Fibroblast of villous mesenchyme (primary cell): Measurements from ENCODE around the gene DAB2IP. TPM values are rescaled to one million over a fixed set of nuclear protein-coding genes. Genes with fewer than 3 reads are reported as not detected.

ENCODE experiments used
- DNase-seq: peaks from one replicate; pipeline ENCODE4 v3.0.0-alpha.2; 2010; ENCODE audit warnings: low read depth
- H3K4me3 ChIP-seq: 2 replicates; pipeline ENCODE4 v1.5.1; 2011; ENCODE audit warnings: low read depth, mild to moderate bottlenecking, low read length
- total RNA-seq: library from RNA; depleted of rRNA; stranded (reverse); fragments of >200 nt; gene quantifications from 2 replicates; pipeline ENCODE4 v1.2.3, GENCODE V29; 2012
- TF ChIP-seq, protein P1 (sequence below): IDR thresholded peaks from 2 replicates; pipeline ENCODE4 v1.5.1; 2012; ENCODE audit warnings: low read depth, mild to moderate bottlenecking, low read length; ENCODE audit not compliant: insufficient read depth

DAB2IP gene
- total RNA-seq, 1 donor = 47.9 TPM

DNA sequence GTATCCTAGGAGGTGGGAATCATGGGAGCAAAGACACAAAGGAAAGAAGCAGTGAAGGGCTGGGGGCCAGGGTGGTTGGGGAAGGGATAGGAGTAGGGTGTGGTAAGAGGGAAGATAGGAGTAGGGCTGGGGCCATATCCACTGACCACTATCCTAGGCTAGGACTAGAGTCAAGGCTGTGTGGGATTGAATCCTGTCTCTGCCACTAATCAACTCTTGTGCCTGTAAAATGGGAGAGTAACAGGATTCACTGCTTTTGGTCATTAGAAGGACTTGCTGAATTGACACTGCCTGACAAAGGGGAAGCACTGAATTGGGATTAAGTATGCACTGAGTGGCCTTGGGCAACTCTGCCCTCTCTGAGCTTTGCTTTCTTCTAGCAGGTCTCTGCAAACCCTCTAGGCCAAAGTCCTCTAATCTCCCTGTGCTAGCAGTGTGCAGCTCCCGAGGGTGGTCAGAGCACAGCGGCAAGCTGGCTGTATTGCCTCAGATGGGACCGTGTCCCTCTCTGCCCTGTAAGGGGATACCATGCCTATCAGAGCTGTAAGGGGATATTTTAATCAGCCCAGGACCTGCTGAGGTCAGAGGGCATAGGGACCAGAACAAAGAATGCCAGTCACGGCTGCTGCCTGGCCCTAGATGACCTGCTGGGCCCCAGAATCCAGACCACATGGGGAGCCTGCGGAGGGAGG lies 12.4 kb upstream of the DAB2IP start:
- TF ChIP-seq, protein P1, sequence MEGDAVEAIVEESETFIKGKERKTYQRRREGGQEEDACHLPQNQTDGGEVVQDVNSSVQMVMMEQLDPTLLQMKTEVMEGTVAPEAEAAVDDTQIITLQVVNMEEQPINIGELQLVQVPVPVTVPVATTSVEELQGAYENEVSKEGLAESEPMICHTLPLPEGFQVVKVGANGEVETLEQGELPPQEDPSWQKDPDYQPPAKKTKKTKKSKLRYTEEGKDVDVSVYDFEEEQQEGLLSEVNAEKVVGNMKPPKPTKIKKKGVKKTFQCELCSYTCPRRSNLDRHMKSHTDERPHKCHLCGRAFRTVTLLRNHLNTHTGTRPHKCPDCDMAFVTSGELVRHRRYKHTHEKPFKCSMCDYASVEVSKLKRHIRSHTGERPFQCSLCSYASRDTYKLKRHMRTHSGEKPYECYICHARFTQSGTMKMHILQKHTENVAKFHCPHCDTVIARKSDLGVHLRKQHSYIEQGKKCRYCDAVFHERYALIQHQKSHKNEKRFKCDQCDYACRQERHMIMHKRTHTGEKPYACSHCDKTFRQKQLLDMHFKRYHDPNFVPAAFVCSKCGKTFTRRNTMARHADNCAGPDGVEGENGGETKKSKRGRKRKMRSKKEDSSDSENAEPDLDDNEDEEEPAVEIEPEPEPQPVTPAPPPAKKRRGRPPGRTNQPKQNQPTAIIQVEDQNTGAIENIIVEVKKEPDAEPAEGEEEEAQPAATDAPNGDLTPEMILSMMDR = no peak
- no peak for DNase-seq
- no peak overlapping the region for H3K4me3 ChIP-seq

DNA sequence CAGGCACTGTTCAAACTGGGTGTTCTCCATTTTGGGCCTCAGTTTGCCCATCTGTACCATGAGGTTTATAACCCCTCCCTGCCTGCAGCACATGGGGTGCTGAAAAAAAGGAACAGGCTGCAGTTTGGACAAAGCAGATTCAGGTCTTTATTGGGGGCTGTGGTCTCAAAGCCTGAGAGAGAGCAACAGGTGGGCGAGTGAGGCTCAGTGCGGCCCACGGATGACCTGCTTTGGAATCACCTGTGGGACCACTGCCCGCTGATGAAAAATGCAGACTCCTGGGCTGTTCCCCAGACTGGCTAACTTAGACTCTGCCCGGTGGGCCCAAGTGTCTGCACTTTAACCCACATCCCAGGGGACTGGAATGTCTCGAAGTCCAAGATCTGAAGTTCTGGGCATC lies 11.8 kb upstream of the DAB2IP start:
- DNase-seq = no peak
- no peak overlapping the region for H3K4me3 ChIP-seq
- TF ChIP-seq, protein P1 = no peak

DNA sequence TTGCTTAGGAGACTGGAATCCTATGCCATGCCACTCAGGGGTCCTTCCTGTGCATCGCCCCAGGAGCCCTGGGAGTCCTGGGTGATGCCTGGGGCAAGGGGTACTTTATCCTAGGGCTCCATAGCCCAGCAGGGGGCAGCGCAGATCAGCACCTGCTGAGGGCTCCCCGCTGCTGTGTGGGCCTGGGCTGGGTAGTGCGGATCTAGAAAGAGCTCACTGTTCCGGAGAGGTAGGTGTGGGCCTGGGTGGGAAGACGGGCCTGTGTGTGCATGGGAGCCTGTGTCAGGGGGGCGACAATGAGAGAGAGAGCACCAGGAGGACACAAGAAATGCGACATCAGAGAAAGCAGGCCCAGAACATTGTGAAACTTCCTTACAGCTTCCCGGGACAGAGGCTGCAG lies 11.4 kb upstream of the DAB2IP start:
- DNase-seq = no peak
- no peak overlapping the region for H3K4me3 ChIP-seq
- TF ChIP-seq, protein P1 = peak; percentile 54

DNA sequence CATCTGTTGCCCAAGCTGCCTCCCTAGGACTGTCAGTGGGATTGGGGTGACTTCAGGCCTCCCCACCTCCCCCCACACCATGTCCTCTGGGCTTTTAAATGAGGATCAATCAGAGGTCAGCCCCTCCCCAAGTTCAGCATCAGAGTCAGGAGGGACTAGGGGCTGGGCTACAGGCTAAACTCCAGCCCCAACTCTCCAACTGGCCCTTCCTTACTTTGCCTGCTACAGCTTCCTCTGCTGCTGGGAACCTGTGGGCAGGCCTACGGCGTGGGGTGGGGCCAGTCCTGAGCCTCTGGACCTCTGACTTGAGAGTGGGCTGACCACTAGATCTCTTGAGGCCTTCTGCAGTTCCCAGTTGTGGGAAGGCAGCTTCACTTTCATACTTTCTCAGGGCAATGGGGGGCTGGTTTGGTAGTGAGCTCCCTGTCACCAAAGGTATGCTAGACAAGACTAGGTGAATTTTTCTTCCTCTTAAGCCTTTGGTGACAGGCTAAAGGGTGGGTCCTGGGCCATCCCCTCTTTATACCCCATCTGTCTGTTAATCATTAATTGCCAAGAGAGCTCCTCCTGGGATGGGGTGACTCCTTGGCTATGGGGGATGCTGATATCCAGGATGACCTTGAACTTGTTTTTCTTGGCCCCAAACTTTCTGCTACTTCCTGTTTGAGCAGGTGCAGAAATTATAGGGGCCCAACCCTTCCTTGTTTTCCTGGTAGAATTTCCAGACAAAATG lies 10.8 kb upstream of the DAB2IP start:
- DNase-seq = no peak
- no peak overlapping the region for H3K4me3 ChIP-seq
- TF ChIP-seq, protein P1 = no peak

DNA sequence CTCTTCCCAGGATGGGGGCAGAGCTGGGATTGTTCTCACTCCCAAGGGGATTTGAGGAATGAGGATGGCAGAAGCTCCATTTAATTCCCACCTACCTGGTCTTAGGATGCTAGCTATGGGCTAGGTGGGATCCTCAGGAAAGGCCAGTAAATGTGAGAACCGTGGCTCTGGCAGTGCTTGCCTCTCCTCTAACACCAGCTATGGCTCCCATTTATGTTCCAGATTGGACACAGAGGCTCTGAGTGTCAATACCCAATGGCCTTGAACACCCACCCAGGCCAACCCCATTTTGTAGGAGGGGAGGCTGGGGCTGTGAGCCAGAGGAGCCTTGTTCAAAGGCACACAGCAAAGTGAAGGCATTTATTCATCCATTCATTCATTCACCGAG lies 10.2 kb upstream of the DAB2IP start:
- no peak for DNase-seq
- TF ChIP-seq, protein P1 = no peak
- H3K4me3 ChIP-seq = no peak overlapping the region

DNA sequence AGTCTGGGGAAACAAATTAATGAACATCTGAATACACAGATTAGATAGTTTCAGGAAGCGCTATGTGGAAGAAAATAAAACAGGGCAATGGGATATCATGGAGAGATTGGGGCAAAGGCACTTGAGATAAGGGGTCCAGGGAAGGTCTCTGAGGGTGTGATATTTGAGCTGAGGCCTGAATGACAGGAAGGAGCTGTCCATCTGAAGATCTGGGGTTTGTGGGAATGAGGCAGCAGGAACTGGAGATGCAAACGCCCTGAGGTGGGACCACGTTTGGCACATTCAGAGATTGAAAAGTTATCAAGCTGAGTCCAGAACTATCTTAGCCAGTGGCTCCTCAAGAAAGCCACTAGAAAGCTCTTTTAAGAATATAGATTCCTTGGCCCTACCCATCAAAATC lies 8.7 kb upstream of the DAB2IP start:
- TF ChIP-seq, protein P1 = no peak
- no peak for DNase-seq

More for the DNA sequence above, 8.7 kb upstream of the DAB2IP start:
- H3K4me3 ChIP-seq = no peak overlapping the region
